WTC11 (cell line): ENCODE results near the gene RXRA. TPM values are rescaled to one million over a fixed set of nuclear protein-coding genes. Genes with fewer than 3 reads are reported as not detected.

Experiments
- ATAC-seq: fragments of 200-7000 bp; cut with Tn5 transposase; 2 replicates; pipeline ENCODE4 v1.10.0; 2021; ENCODE audit warnings: mild to moderate bottlenecking, moderate library complexity
- CTCF ChIA-PET: fragments of 300-600 bp; sonication (Branson Sonifier 250); formaldehyde crosslinking; loops from one replicate; lab custom pipeline; 2021; ENCODE audit warnings: antibody characterized with exemption; lab: Charles Lee
- POLR2A ChIA-PET: fragments of 350-600 bp; sonication (Branson Sonifier 250); formaldehyde crosslinking; loops from one replicate; lab custom pipeline; 2021; ENCODE audit warnings: antibody characterized with exemption; lab: Charles Lee
- DNase-seq: peaks from one replicate; pipeline ENCODE4 v3.0.0; 2021; ENCODE audit warnings: low spot score
- H3K27ac Mint-ChIP-seq: 2 replicates; pipeline ENCODE4 v1.8.0; 2021; ENCODE audit warnings: mixed read lengths
- H3K27me3 Mint-ChIP-seq: 2 replicates; pipeline ENCODE4 v1.8.0; 2021; ENCODE audit warnings: low read depth, mild to moderate bottlenecking, moderate library complexity, mixed read lengths
- H3K36me3 Mint-ChIP-seq: 2 replicates; pipeline ENCODE4 v1.8.0; 2021; ENCODE audit warnings: mixed read lengths
- H3K4me1 Mint-ChIP-seq: 2 replicates; pipeline ENCODE4 v1.8.0; 2022; ENCODE audit warnings: mixed read lengths
- H3K4me3 Mint-ChIP-seq: 2 replicates; pipeline ENCODE4 v1.8.0; 2021; ENCODE audit warnings: mild to moderate bottlenecking, moderate library complexity, mixed read lengths
- H3K9me3 Mint-ChIP-seq: 2 replicates; pipeline ENCODE4 v1.8.0; 2021; ENCODE audit warnings: mixed read lengths
- RELA ChIP-seq: sonication (generic); formaldehyde crosslinking; IDR thresholded peaks from 2 replicates; pipeline ENCODE4 v1.8.1; 2022; ENCODE audit warnings: missing genetic modification reagents, mild to moderate bottlenecking, borderline replicate concordance
- ZNF219 ChIP-seq: sonication (generic); formaldehyde crosslinking; IDR thresholded peaks from 2 replicates; pipeline ENCODE4 v1.8.0; 2023; ENCODE audit warnings: missing genetic modification reagents, mild to moderate bottlenecking, borderline replicate concordance
- ZNF317 ChIP-seq: sonication (generic); formaldehyde crosslinking; IDR thresholded peaks from 2 replicates; pipeline ENCODE4 v1.8.1; 2023; ENCODE audit warnings: low read depth, mild to moderate bottlenecking, moderate library complexity, missing genetic modification reagents, borderline replicate concordance
- ZNF396 ChIP-seq: fragments of 250-450 bp; sonication (Bioruptor Pico); IDR thresholded peaks from 2 replicates; pipeline ENCODE4 v1.8.0; 2021; ENCODE audit warnings: mild to moderate bottlenecking, moderate library complexity, borderline replicate concordance
- ZNF423 ChIP-seq: fragments of 250-450 bp; sonication (Bioruptor Pico); IDR thresholded peaks from 2 replicates; pipeline ENCODE4 v2.1.2; 2022; ENCODE audit warnings: mild to moderate bottlenecking, moderate library complexity
- total RNA-seq: library from RNA; stranded (reverse); gene quantifications from 3 replicates; pipeline ENCODE4 v1.2.3, GENCODE V29; 2021
- TF ChIP-seq, protein P1 (sequence below): sonication (generic); formaldehyde crosslinking; IDR thresholded peaks from 2 replicates; pipeline ENCODE4 v1.8.0; 2023; ENCODE audit warnings: mild to moderate bottlenecking, missing genetic modification reagents
- TF ChIP-seq, protein P2 (sequence below): fragments of 250-450 bp; sonication (Bioruptor Pico); conservative IDR thresholded peaks from 2 replicates; pipeline ENCODE4 v1.9.0; 2021; ENCODE audit warnings: mild to moderate bottlenecking
- TF ChIP-seq, protein P3 (sequence below): sonication (generic); formaldehyde crosslinking; conservative IDR thresholded peaks from 2 replicates; pipeline ENCODE4 v1.8.1; 2022; ENCODE audit warnings: mild to moderate bottlenecking, missing genetic modification reagents
- TF ChIP-seq, protein P4 (sequence below): fragments of 250-450 bp; sonication (Bioruptor Pico); IDR thresholded peaks from 2 replicates; pipeline ENCODE4 v2.1.2; 2022; ENCODE audit warnings: mild to moderate bottlenecking, moderate library complexity

Gene RXRA
- total RNA-seq, 1 experiment from 2014 or later, result 27.5 TPM

- TF ChIP-seq, protein P1, sequence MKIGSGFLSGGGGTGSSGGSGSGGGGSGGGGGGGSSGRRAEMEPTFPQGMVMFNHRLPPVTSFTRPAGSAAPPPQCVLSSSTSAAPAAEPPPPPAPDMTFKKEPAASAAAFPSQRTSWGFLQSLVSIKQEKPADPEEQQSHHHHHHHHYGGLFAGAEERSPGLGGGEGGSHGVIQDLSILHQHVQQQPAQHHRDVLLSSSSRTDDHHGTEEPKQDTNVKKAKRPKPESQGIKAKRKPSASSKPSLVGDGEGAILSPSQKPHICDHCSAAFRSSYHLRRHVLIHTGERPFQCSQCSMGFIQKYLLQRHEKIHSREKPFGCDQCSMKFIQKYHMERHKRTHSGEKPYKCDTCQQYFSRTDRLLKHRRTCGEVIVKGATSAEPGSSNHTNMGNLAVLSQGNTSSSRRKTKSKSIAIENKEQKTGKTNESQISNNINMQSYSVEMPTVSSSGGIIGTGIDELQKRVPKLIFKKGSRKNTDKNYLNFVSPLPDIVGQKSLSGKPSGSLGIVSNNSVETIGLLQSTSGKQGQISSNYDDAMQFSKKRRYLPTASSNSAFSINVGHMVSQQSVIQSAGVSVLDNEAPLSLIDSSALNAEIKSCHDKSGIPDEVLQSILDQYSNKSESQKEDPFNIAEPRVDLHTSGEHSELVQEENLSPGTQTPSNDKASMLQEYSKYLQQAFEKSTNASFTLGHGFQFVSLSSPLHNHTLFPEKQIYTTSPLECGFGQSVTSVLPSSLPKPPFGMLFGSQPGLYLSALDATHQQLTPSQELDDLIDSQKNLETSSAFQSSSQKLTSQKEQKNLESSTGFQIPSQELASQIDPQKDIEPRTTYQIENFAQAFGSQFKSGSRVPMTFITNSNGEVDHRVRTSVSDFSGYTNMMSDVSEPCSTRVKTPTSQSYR (CRISPR knock-in tag), result no peak
- TF ChIP-seq, protein P2, sequence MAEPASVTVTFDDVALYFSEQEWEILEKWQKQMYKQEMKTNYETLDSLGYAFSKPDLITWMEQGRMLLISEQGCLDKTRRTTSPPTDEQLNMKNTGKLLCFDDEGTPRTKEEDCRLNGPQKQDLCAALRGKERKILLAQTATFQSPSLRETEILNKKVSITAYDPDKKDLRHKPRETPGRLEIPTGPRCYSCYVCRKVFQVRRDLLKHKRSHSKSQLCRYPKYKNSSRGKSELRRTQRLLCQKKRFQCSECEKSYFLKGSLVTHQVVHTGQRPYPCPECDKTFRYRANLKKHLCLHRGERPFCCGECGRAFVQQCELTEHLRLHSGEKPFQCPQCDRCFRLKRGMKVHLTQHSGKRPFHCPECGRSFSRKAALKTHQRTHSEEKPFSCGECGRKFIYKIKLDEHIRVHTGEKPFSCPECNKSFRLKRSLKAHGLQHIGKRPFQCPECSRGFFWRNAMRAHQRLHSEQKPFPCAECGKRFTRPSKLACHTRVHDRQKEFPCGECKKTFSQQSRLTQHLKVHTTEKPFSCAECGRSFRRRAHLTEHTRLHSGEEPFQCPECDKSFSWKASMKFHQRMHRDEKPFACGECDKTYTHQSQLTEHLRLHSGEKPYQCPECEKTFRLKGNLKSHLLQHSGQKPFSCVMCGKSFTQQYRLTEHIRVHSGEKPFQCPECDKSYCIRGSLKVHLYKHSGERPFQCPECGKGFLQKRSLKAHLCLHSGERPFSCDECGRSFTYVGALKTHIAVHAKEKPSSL (CRISPR knock-in tag), result no peak
- TF ChIP-seq, protein P3, sequence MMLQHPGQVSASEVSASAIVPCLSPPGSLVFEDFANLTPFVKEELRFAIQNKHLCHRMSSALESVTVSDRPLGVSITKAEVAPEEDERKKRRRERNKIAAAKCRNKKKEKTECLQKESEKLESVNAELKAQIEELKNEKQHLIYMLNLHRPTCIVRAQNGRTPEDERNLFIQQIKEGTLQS (CRISPR knock-in tag), result no peak
- TF ChIP-seq ZNF396 (CRISPR knock-in tag) (no peak), ZNF317 (CRISPR knock-in tag) (no peak)
These were observed 130.6 kb downstream of the RXRA start (continued) for GRCh38 chr9:134456756-134457305.

DNA sequence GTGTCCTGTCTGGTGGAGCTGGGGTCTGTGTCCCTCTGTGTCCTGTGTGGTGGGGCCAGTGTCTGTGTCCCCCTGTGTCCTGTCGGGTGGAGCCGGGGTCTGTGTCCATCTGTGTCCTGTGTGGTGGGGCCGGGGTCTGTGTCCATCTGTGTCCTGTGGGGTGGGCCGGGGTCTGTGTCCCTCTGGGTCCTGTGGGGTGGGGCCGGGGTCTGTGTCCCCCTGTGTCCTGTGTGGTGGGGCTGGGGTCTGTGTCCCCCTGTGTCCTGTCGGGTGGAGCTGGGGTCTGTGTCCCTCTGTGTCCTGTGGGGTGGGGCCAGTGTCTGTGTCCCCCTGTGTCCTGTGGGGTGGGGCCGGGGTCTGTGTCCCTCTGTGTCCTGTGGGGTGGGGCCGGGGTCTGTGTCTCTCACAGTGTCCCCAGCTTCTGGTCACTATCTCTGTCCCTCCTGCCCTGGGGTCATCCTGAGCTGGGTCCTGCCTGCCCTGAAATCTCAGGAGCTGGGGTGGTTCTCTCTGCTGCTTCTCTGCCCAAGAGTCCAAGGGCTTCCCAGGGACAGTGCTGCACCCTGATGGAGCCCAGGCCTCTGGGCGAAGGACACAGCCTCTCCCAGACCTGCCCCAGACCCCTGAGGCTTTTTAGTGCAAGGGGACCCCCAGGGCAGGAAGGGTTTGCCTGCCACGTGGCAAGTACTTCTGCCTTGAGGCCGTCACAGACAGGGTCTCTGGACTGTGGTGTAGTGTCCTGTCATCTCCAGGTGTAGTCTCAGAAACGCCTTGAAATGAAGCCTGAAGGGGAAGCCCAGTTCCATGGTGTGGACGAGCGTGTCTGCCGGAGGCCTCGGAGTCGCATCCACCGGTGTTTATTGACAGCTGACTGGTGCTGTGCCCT lies 131.3 kb downstream of the RXRA start:
- no peaks in the 10 kb centered on the region for H3K36me3 Mint-ChIP-seq
- TF ChIP-seq ZNF219 (CRISPR knock-in tag), result no peak
- no peak for TF ChIP-seq RELA (CRISPR knock-in tag)
- TF ChIP-seq, protein P4, sequence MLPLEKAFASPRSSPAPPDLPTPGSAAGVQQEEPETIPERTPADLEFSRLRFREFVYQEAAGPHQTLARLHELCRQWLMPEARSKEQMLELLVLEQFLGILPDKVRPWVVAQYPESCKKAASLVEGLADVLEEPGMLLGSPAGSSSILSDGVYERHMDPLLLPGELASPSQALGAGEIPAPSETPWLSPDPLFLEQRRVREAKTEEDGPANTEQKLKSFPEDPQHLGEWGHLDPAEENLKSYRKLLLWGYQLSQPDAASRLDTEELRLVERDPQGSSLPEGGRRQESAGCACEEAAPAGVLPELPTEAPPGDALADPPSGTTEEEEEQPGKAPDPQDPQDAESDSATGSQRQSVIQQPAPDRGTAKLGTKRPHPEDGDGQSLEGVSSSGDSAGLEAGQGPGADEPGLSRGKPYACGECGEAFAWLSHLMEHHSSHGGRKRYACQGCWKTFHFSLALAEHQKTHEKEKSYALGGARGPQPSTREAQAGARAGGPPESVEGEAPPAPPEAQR (CRISPR knock-in tag), result no peak
- TF ChIP-seq, protein P2 (CRISPR knock-in tag), result no peak
- TF ChIP-seq ZNF423 (CRISPR knock-in tag), result no peak
- TF ChIP-seq, all 79 proteins: peak for 0
- Mint-ChIP-seq H3K4me1 (no peaks in the 10 kb centered on the region), H3K27ac (no peak overlapping the region), H3K9me3 (no peaks in the 10 kb centered on the region), H3K4me3 (no peak overlapping the region), H3K27me3 (no peaks in the 10 kb centered on the region)
- POLR2A ChIA-PET, result no interaction called here
- no peak for DNase-seq
- CTCF ChIA-PET, result interaction anchor here (1.0 to 1.6 kb wide), 3 partner anchors 8 to 282 kb away, joined by 3 to 9 read pairs (median 3); no protein-coding TSS in a partner anchor
- ATAC-seq, result no peak
